BJ (cell line): ENCODE data around the gene LMBR1L. TPM values are rescaled to one million over a fixed set of nuclear protein-coding genes. Genes with fewer than 3 reads are reported as not detected.
"Not testable (repeated sequence)": the region's sequence is repeated elsewhere in the genome, so short reads cannot be mapped to it uniquely, and the experiment has no call there.

ENCODE experiments used
- CTCF ChIA-PET: fragments of 350-600 bp; formaldehyde crosslinking; extraction: SDS; loops from one replicate; lab custom pipeline; 2021; ENCODE audit warnings: antibody characterized with exemption, inconsistent platforms; lab: Yijun Ruan, JAX
- POLR2A ChIA-PET: fragments of 300-600 bp; sonication (Branson Sonifier 250); formaldehyde crosslinking; extraction: SDS; loops from one replicate; lab custom pipeline; 2021; ENCODE audit warnings: antibody characterized with exemption; lab: Charles Lee
- DNase-seq: peaks from one replicate; pipeline ENCODE4 v3.0.0-alpha.2; 2011; ENCODE audit warnings: low read depth
- H3K27me3 ChIP-seq: 2 replicates; pipeline ENCODE4 v1.6.0; 2011; ENCODE audit warnings: low read length; ENCODE audit not compliant: control insufficient read depth, insufficient read depth
- H3K36me3 ChIP-seq: 2 replicates; pipeline ENCODE4 v1.5.1; 2011; ENCODE audit warnings: low read length; ENCODE audit not compliant: control insufficient read depth, insufficient read depth
- H3K4me3 ChIP-seq: 2 replicates; pipeline ENCODE4 v1.5.1; 2011; ENCODE audit warnings: low read depth, mild to moderate bottlenecking, control low read depth, low read length
- polyA plus RNA-seq: library from polyadenylated mRNA; depleted of rRNA; stranded (reverse); fragments of >200 nt; gene quantifications from 2 replicates; pipeline ENCODE4 v1.2.3, GENCODE V29; 2011
- TF ChIP-seq, protein P1 (sequence below): IDR thresholded peaks from 2 replicates; pipeline ENCODE4 v1.5.1; 2011; ENCODE audit warnings: low read depth, mild to moderate bottlenecking, control low read depth, inconsistent platforms, low read length, moderate library complexity; ENCODE audit not compliant: insufficient read depth

LMBR1L gene
- polyA plus RNA-seq, 1 experiment: 63.1 TPM

DNA sequence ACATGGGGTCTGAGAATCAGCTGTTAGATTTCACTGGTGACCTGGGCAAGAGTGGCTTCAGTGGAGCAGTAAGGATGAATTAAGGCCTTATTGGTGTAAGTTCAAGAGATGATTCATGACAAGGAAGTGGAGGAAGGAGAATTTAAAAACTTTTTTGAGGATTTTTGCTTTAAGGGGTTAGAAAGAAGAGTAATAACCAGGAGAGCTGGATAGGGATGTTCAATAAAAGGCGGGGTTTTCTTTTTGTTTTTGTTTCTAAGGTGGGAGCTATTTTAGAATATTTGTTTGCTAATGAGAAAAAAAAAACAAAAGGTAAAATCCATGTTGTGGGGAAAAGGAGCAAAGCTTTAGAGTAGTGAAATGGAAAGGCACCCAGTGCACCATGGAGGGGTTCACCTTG lies 35.8 kb upstream of the LMBR1L start:
- no peak overlapping the region for H3K4me3 ChIP-seq
- H3K27me3 ChIP-seq: no peaks in the 10 kb centered on the region
- H3K36me3 ChIP-seq: no peaks in the 10 kb centered on the region
- POLR2A ChIA-PET: no interaction called here
- no peak for DNase-seq
- TF ChIP-seq, protein P1, sequence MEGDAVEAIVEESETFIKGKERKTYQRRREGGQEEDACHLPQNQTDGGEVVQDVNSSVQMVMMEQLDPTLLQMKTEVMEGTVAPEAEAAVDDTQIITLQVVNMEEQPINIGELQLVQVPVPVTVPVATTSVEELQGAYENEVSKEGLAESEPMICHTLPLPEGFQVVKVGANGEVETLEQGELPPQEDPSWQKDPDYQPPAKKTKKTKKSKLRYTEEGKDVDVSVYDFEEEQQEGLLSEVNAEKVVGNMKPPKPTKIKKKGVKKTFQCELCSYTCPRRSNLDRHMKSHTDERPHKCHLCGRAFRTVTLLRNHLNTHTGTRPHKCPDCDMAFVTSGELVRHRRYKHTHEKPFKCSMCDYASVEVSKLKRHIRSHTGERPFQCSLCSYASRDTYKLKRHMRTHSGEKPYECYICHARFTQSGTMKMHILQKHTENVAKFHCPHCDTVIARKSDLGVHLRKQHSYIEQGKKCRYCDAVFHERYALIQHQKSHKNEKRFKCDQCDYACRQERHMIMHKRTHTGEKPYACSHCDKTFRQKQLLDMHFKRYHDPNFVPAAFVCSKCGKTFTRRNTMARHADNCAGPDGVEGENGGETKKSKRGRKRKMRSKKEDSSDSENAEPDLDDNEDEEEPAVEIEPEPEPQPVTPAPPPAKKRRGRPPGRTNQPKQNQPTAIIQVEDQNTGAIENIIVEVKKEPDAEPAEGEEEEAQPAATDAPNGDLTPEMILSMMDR: no peak
- CTCF ChIA-PET: interaction anchor here (1.5 kb wide), 1 partner anchor 16 kb away, joined by 3 read pairs; no protein-coding TSS in a partner anchor

DNA sequence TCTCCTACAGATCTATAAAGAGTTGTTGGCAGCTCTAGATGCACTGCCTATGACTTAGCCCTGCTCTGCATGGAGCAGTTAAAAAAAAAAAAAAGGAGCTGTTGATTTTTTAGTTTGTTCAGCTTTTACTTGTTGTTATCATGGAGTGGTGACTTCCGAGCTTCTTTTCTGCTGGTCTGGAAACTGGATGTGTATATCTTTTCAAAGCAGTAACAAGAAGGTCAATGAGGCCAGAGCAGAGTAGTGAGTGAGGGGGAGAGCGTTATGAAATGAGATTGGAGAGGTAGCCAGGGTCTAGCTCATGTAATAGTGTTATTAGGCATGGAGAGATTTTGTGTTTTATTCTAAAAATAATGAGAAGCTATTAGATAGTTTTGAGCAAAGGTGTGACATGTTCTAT lies 33.7 kb upstream of the LMBR1L start:
- no peaks in the 10 kb centered on the region for H3K36me3 ChIP-seq
- no peaks in the 10 kb centered on the region for H3K27me3 ChIP-seq
- ChIA-PET POLR2A (no interaction called here), CTCF (interaction anchor here (1.2 kb wide), 1 partner anchor 15 kb away, joined by 4 read pairs; no protein-coding TSS in a partner anchor)
- H3K4me3 ChIP-seq: no peak overlapping the region
- no peak for DNase-seq
- TF ChIP-seq, protein P1: no peak

DNA sequence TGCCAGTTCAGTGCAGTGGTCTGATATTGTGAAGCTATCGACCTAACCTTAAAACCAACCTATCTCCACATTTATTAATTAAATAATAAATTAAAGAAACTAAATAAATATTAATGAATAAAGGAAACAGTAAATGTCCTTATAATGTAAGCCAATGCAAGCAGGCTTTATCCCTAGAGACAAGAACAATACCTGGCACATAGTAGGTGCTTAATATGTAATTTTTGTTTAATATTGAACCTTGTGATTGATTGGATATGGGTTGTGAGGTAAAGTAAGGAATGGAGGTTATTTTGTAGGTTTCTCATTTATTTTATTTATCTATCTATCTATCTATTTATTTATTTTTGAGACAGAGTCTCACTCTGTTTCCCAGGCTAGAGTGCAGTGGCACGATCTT lies 28.4 kb upstream of the LMBR1L start:
- H3K27me3 ChIP-seq: no peaks in the 10 kb centered on the region
- H3K36me3 ChIP-seq: no peaks in the 10 kb centered on the region
- TF ChIP-seq, protein P1: no peak
- no peak for DNase-seq
- ChIA-PET POLR2A (no interaction called here), CTCF (interaction anchor here (0.8 to 1.7 kb wide), 3 partner anchors 9 to 96 kb away, joined by 3 to 9 read pairs (median 3); no protein-coding TSS in a partner anchor)
- H3K4me3 ChIP-seq: no peak overlapping the region

DNA sequence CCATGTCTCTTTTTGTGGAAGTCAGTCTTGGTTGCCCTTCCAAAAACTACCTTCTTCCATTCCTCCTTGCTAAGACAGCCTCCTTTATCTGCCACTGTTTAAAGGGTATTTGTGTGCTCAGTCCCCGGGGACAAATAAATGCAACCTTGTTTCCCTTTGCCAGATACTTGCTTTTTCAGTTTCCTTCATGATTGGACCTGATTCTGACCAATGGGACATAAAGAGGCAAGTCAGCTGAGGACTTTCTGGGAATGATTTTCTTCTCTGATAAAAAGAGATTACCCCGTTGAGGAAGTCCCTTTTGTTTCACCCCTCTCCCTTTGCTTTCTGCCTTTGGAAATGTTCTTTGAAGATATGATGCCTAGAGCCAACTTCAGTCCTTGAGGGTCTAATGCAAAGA lies 27.9 kb upstream of the LMBR1L start:
- Histone ChIP-seq H3K36me3 (no peaks in the 10 kb centered on the region), H3K27me3 (no peaks in the 10 kb centered on the region), H3K4me3 (no peak overlapping the region)
- TF ChIP-seq, protein P1: no peak
- DNase-seq: no peak
- ChIA-PET CTCF (interaction anchor here (0.8 to 1.7 kb wide), 3 partner anchors 9 to 97 kb away, joined by 3 to 9 read pairs (median 3); no protein-coding TSS in a partner anchor), POLR2A (no interaction called here)

DNA sequence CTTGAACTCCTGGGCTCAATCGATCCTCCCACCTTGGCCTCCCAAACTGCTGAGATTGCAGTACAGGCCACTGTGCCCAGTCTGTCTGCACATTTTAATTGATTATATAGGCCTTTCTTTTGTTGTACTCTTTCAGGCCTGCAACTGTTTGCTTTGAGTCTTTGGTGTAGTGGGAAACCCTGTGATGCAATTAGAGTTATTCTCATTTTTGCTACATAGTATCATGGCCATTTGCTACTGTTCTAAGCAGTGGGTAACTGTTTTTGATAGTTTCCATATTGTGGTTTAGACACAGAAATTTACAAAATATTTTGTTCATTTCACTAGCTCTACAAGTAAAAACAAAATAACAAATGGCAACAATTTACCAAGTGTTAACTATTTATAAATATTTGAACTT lies 26.8 kb upstream of the LMBR1L start:
- Histone ChIP-seq H3K36me3 (no peaks in the 10 kb centered on the region), H3K4me3 (no peak overlapping the region), H3K27me3 (no peaks in the 10 kb centered on the region)
- TF ChIP-seq, protein P1: no peak
- CTCF ChIA-PET: no interaction called here
- POLR2A ChIA-PET: no interaction called here
- no peak for DNase-seq

DNA sequence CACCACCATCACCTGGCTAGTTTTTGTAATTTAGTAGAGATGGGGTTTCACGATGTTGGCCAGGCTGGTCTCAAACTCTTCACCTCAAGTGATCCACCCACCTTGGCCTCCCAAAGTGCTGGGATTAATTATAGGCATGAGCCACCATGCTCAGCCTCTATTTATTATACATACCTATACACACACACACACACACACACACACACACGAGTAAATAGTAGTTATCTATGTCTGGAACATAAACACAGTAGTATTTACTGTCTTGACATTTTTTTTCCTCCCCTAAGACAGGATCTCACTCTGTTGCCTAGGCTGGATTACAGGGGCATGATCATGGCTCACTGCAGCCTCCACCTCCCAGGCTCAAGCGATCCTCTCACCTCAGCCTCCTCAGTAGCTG lies 26.4 kb upstream of the LMBR1L start:
- H3K27me3 ChIP-seq, H3K36me3 ChIP-seq, DNase-seq, CTCF ChIA-PET, POLR2A ChIA-PET, H3K4me3 ChIP-seq: not testable (repeated sequence)
